Progenitor cell of endocrine pancreas (in vitro differentiated cells): ENCODE results near the gene BMP8A. TPM values are rescaled to one million over a fixed set of nuclear protein-coding genes. Genes with fewer than 3 reads are reported as not detected.
A peak's percentile ranks its signal among the peaks of the same experiment; 100 is the strongest.

Source experiments
- DNase-seq: peaks from one replicate; pipeline ENCODE4 v3.0.0; 2021; ENCODE audit warnings: low spot score; ENCODE audit not compliant: unreplicated experiment
- H3K27ac Mint-ChIP-seq: 2 replicates; pipeline ENCODE4 v1.8.0; 2021; ENCODE audit warnings: mild to moderate bottlenecking, moderate library complexity, mixed read lengths
- H3K27me3 Mint-ChIP-seq: 2 replicates; pipeline ENCODE4 v1.8.0; 2021; ENCODE audit warnings: mixed read lengths
- H3K36me3 Mint-ChIP-seq: 2 replicates; pipeline ENCODE4 v1.8.0; 2022; ENCODE audit warnings: mixed read lengths; ENCODE audit not compliant: insufficient read depth
- H3K4me1 Mint-ChIP-seq: 2 replicates; pipeline ENCODE4 v1.8.0; 2021; ENCODE audit warnings: low read depth, mixed read lengths
- H3K4me3 Mint-ChIP-seq: 2 replicates; pipeline ENCODE4 v1.8.0; 2021; ENCODE audit warnings: low read depth, mild to moderate bottlenecking, moderate library complexity, mixed read lengths
- H3K9me3 Mint-ChIP-seq: 2 replicates; pipeline ENCODE4 v1.8.0; 2021; ENCODE audit warnings: low read depth, mixed read lengths
- CTCF ChIP-seq: fragments of 200-600 bp; sonication (generic); IDR thresholded peaks from one replicate; pipeline ENCODE4 v1.5.0; 2021; ENCODE audit warnings: antibody characterized with exemption, mild to moderate bottlenecking; ENCODE audit not compliant: unreplicated experiment
- total RNA-seq: library from RNA; stranded (reverse); gene quantifications from 2 replicates; pipeline ENCODE4 v1.2.1, GENCODE V29; 2021

The BMP8A gene
- total RNA-seq, 1 donor from 2014 or later: 0.67 TPM

- no peak for TF ChIP-seq CTCF
- peaks cover 28% of the 10 kb centered on the region for H3K36me3 Mint-ChIP-seq
- no peak overlapping the region for H3K27ac Mint-ChIP-seq
- H3K9me3 Mint-ChIP-seq: no peaks in the 10 kb centered on the region
- DNase-seq: no peak
- peaks cover 2% of the 10 kb centered on the region for H3K4me1 Mint-ChIP-seq
- H3K4me3 Mint-ChIP-seq: no peak overlapping the region
- peaks cover 2% of the 10 kb centered on the region for H3K27me3 Mint-ChIP-seq
These were observed 6.9 kb upstream of the BMP8A start for GRCh38 chr1:39484564-39484963.

DNA sequence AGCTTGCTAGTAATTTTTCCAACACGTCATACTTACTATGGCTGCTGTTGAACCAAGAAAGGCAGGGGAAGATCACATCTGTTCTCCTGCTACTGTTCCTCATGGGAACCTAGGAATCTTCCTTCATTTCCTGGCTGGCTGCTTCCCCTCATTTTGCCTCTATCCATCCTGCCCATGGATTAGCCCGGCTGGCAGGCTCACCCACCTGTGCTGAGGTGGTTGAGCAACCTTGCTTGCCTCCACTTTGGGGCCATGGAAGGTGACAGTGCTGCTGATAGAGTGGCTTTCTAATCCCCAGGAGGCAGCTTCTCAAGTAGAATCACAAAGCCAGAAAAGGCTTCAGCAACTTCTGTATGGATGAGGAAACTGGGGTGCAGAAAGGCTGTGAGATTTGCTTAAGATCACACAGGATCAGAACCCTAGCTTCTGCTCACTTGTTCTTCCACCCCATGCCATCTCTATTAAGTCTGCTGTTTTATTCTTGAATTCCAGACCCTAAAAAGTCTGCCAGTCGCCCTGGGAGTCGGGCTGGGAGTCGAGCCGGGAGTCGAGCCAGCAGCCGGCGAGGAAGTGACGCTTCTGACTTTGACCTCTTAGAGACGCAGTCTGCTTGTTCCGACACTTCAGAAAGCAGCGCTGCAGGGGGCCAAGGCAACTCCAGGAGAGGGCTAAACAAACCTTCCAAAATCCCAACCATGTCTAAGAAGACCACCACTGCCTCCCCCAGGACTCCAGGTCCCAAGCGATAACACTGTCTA, 6.2 kb upstream of the BMP8A start:
- Mint-ChIP-seq H3K4me1 (peaks cover 2% of the 10 kb centered on the region), H3K4me3 (no peak overlapping the region), H3K27me3 (peaks cover 8% of the 10 kb centered on the region), H3K9me3 (no peaks in the 10 kb centered on the region), H3K36me3 (peaks cover 23% of the 10 kb centered on the region), H3K27ac (no peak overlapping the region)
- TF ChIP-seq CTCF: no peak
- DNase-seq: no peak

GRCh38 chr1:39488012-39488545, 3.4 kb upstream of the BMP8A start:
- Mint-ChIP-seq H3K27me3 (peaks cover 24% of the 10 kb centered on the region), H3K4me3 (no peak overlapping the region), H3K27ac (peak overlapping the region; percentile 73), H3K4me1 (peaks cover 5% of the 10 kb centered on the region), H3K36me3 (peaks cover 14% of the 10 kb centered on the region), H3K9me3 (no peaks in the 10 kb centered on the region)
- DNase-seq: no peak
- TF ChIP-seq CTCF: no peak

- no peak for TF ChIP-seq CTCF
- Mint-ChIP-seq H3K27me3 (peaks cover 33% of the 10 kb centered on the region), H3K4me3 (no peak overlapping the region), H3K4me1 (peaks cover 5% of the 10 kb centered on the region), H3K9me3 (no peaks in the 10 kb centered on the region), H3K36me3 (peaks cover 10% of the 10 kb centered on the region), H3K27ac (no peak overlapping the region)
- DNase-seq: no peak
These were observed 2.5 kb upstream of the BMP8A start for GRCh38 chr1:39488793-39489566.

DNA sequence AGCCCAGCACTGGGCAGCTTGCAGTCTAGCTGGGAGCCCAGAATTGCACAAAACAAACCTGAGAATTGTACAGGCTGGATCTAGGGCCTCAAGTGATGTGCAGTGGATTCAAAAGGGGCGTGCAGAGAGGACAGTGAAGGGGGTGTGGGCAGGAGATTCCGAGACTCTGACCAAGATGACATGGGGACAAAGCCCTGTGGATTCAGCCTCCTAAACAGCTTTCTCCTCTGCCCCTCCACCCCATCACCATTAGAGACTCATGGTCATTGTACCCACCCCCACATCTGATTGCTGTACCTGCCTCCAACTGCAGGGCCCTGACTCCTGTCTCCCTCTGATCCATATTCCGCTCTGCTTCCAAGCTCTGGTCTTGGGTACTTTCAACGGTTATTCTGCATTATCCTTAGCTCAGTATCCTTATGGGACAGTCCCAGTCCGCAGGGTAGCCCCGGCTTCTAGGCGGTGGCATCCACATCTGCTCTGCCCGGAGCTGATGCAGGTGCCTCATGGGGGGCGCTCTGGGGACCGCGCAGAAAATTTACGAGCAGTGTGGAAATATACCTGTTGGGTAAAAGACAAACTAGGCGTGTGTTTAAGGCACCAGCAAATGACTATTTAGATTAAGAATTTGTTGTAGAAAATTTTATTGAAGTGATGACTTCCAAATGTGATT, 1.7 kb upstream of the BMP8A start:
- H3K4me3 Mint-ChIP-seq: no peak overlapping the region
- H3K27me3 Mint-ChIP-seq: peaks cover 40% of the 10 kb centered on the region
- H3K4me1 Mint-ChIP-seq: peaks cover 5% of the 10 kb centered on the region

More for the DNA sequence above, 1.7 kb upstream of the BMP8A start:
- TF ChIP-seq CTCF: no peak
- H3K9me3 Mint-ChIP-seq: no peaks in the 10 kb centered on the region
- H3K36me3 Mint-ChIP-seq: peaks cover 10% of the 10 kb centered on the region
- no peak for DNase-seq
- H3K27ac Mint-ChIP-seq: peak overlapping the region; percentile 67
